Kidney epithelial cell (primary cell): Measurements from ENCODE around the gene CAPS2. TPM values are rescaled to one million over a fixed set of nuclear protein-coding genes. Genes with fewer than 3 reads are reported as not detected.

Experiments used
- DNase-seq: peaks from one replicate; pipeline ENCODE4 v3.0.0-alpha.2; 2010; ENCODE audit warnings: low read depth
- H3K27me3 ChIP-seq: 2 replicates; pipeline ENCODE4 v1.6.0; 2011; ENCODE audit warnings: low read length; ENCODE audit not compliant: control insufficient read depth, insufficient read depth
- H3K36me3 ChIP-seq: 2 replicates; pipeline ENCODE4 v1.5.1; 2011; ENCODE audit warnings: low read length; ENCODE audit not compliant: control insufficient read depth, insufficient read depth
- H3K4me3 ChIP-seq: 2 replicates; pipeline ENCODE4 v1.5.1; 2011; ENCODE audit warnings: low read depth, mild to moderate bottlenecking, control low read depth, low read length
- total RNA-seq: library from RNA; depleted of rRNA; stranded (reverse); fragments of >200 nt; gene quantifications from 2 replicates; pipeline ENCODE4 v1.2.3, GENCODE V29; 2015
- TF ChIP-seq, protein P1 (sequence below): IDR thresholded peaks from 2 replicates; pipeline ENCODE4 v1.5.1; 2011; ENCODE audit warnings: mild to moderate bottlenecking, moderate library complexity, low read length, control low read depth, inconsistent platforms; ENCODE audit not compliant: insufficient read depth, poor library complexity, severe bottlenecking

CAPS2 gene
- total RNA-seq, 1 donor from 2014 or later, result 1.5 TPM

DNA sequence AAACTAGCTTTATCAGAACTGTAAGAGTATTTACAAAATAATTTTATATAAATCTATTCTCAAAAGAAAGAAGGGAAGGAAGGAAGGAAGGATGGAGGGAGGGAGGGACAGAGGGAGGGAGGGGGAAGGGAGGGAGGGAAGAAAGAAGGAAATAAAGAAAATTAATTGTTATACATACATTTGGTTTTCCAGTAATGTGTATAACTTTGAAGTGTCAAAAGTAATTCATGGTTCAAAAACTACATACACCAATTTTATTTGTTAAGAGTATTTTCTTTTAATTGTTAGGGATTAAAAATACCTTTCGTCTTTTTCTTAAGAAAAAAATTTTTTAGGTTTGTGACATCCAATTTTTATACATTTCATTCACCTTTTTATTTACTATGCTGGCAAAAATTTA is 103.0 kb downstream of the CAPS2 start:
- Histone ChIP-seq H3K36me3 (no peaks in the 10 kb centered on the region), H3K27me3 (no peaks in the 10 kb centered on the region), H3K4me3 (no peak overlapping the region)
- DNase-seq, result no peak
- TF ChIP-seq, protein P1, sequence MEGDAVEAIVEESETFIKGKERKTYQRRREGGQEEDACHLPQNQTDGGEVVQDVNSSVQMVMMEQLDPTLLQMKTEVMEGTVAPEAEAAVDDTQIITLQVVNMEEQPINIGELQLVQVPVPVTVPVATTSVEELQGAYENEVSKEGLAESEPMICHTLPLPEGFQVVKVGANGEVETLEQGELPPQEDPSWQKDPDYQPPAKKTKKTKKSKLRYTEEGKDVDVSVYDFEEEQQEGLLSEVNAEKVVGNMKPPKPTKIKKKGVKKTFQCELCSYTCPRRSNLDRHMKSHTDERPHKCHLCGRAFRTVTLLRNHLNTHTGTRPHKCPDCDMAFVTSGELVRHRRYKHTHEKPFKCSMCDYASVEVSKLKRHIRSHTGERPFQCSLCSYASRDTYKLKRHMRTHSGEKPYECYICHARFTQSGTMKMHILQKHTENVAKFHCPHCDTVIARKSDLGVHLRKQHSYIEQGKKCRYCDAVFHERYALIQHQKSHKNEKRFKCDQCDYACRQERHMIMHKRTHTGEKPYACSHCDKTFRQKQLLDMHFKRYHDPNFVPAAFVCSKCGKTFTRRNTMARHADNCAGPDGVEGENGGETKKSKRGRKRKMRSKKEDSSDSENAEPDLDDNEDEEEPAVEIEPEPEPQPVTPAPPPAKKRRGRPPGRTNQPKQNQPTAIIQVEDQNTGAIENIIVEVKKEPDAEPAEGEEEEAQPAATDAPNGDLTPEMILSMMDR, result no peak

Other genes with a start within 250 kb of the CAPS2 start
- gene KCNC2, start 120.5 kb downstream of the CAPS2 start, total RNA-seq, result 0.14 TPM in 1 of 2 replicates, not detected in the other
- not detected in 2 replicates for gene GLIPR1L1, start 4.3 kb upstream of the CAPS2 start, total RNA-seq
- gene GLIPR1L2, start 60.8 kb upstream of the CAPS2 start, total RNA-seq, result 0.14 and 0.29 TPM in 2 replicates
- 28.4 and 31.9 TPM in 2 replicates for gene GLIPR1, start 150.4 kb upstream of the CAPS2 start, total RNA-seq
- gene KRR1, start 181.3 kb upstream of the CAPS2 start, total RNA-seq, result 20.5 and 31.2 TPM in 2 replicates